ENCODE results near the gene NOS3.

- TF ChIP-seq CTCF (IDR thresholded peaks at IDR 0.05): no peak
- TF ChIP-seq TCF12 (IDR thresholded peaks at IDR 0.05): no peak
- TF ChIP-seq TAF1 (IDR thresholded peaks at IDR 0.05; ENCODE audit: borderline replicate concordance, low read depth, low read length): no peak
- no peak for TF ChIP-seq SMC3 (IDR thresholded peaks at IDR 0.05; ENCODE audit: low read depth, low read length)
- TF ChIP-seq EP300 (IDR thresholded peaks at IDR 0.05; ENCODE audit: borderline replicate concordance in 1 of 2, low read depth in 1 of 2, low read length in 1 of 2): no peak
- no peak for TF ChIP-seq REST (IDR thresholded peaks at IDR 0.05; ENCODE audit: low read depth, low read length)
- no peak for TF ChIP-seq NRF1 (IDR thresholded peaks at IDR 0.05; ENCODE audit: low read depth, low read length)
- no peak for TF ChIP-seq CHD2 (IDR thresholded peaks at IDR 0.05; ENCODE audit: low read length, partially characterized antibody)
- TF ChIP-seq EZH2phosphoT487 (IDR thresholded peaks at IDR 0.05; ENCODE audit: borderline replicate concordance, low read depth): no peak
- no peak for TF ChIP-seq SIN3A (IDR thresholded peaks at IDR 0.05; ENCODE audit: borderline replicate concordance, low read depth, low read length)
- TF ChIP-seq, protein P1, sequence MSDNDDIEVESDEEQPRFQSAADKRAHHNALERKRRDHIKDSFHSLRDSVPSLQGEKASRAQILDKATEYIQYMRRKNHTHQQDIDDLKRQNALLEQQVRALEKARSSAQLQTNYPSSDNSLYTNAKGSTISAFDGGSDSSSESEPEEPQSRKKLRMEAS (IDR thresholded peaks at IDR 0.05; ENCODE audit: low read depth): no peak
- TF ChIP-seq POLR2AphosphoS5 (IDR thresholded peaks at IDR 0.05; ENCODE audit: low read depth, low read length): no peak
- no peak for TF ChIP-seq ELF1 (IDR thresholded peaks at IDR 0.05)
- TF ChIP-seq, protein P2, sequence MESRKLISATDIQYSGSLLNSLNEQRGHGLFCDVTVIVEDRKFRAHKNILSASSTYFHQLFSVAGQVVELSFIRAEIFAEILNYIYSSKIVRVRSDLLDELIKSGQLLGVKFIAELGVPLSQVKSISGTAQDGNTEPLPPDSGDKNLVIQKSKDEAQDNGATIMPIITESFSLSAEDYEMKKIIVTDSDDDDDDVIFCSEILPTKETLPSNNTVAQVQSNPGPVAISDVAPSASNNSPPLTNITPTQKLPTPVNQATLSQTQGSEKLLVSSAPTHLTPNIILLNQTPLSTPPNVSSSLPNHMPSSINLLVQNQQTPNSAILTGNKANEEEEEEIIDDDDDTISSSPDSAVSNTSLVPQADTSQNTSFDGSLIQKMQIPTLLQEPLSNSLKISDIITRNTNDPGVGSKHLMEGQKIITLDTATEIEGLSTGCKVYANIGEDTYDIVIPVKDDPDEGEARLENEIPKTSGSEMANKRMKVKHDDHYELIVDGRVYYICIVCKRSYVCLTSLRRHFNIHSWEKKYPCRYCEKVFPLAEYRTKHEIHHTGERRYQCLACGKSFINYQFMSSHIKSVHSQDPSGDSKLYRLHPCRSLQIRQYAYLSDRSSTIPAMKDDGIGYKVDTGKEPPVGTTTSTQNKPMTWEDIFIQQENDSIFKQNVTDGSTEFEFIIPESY (IDR thresholded peaks at IDR 0.05; ENCODE audit: borderline replicate concordance, low read depth): no peak
Observed at GRCh38 chr7:150953061-150953997, 37.5 kb upstream of the NOS3 start.
